Choroid plexus epithelial cell (primary cell): ENCODE data around the gene TASP1.
"Not testable (repeated sequence)": the region's sequence is repeated elsewhere in the genome, so short reads cannot be mapped to it uniquely, and the experiment has no call there.

Source experiments
- DNase-seq: peaks from one replicate; pipeline ENCODE4 v3.0.0-alpha.2; 2010; ENCODE audit warnings: low read depth
- H3K4me3 ChIP-seq: 2 replicates; pipeline ENCODE4 v1.5.1; 2011; ENCODE audit warnings: low read depth, mild to moderate bottlenecking, control low read depth, low read length, moderate library complexity
- CTCF ChIP-seq: conservative IDR thresholded peaks from 2 replicates; pipeline ENCODE4 v1.5.1; 2011; ENCODE audit warnings: low read depth, mild to moderate bottlenecking, control low read depth, inconsistent platforms, low read length, moderate library complexity

TASP1 gene

DNA sequence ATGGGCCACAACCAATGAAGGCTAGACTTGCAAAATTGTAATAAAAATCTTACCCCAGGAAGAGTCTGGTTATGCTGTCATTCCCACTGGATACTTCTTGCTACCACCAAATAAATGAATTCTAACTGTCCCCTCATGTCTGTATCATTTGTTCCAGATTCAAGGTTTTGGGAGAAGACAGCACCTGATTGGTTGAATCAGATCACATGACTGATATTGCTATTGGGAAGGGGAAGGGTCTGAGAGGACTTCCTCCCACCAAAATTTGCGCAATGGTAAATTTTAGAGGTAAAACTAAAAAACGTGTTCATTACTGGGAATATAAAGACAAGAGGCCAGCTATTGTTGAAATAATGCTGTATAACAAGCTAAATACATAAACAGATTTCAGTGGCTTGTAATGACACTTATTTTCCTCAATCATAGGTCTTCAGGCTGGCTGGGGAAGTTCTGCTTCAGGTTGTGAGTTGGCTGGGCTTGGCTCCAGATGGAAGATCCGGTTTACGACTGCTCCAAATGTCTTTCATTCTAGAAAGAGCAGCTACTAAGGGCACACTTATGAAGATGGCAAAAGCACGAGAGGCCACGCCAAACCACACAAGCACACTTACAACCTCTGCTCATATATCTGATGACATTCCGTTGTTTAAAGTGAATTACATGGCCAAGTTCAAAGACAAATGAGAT, 27.1 kb upstream of the TASP1 start:
- no peak for TF ChIP-seq CTCF
- H3K4me3 ChIP-seq, result no peak overlapping the region
- DNase-seq, result no peak

GRCh38 chr20:13661070-13661685, 22.4 kb upstream of the TASP1 start:
- TF ChIP-seq CTCF, result no peak
- no peak overlapping the region for H3K4me3 ChIP-seq
- peak; percentile 43 for DNase-seq

- DNase-seq, result no peak
- TF ChIP-seq CTCF, result no peak
- no peak overlapping the region for H3K4me3 ChIP-seq
These were observed 20.6 kb upstream of the TASP1 start for GRCh38 chr20:13659288-13659687.

- not testable (repeated sequence) for DNase-seq, H3K4me3 ChIP-seq
These were observed 19.3 kb upstream of the TASP1 start for GRCh38 chr20:13658060-13658459.

DNA sequence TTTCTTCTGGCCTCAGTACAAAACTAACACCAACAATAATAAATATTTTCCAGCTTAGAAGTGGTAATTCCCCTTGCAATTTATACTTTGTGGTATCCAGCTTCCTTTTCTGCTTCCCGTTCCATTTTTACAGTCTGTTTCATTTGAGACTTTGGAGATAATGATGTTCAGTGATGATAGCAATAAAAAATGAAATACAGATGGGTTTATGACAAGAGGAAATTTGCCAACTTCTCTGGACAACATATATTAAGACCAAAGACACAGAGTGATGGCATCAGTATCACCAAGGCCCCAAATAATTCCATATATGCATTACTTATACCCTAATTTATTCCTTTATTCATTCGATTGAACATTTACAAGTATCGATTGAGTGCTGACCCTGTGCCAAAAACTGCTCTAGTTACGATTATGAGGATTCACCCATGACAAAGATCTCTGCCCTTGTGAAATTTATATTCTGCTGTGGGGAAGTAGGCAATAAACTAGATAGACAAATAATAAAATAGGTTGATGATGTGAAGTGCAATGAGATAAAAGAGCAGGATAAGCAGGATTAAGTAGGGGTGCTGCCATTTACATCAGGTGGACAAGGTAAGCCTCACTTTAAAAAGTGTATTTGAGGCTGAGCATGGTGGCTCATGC, 18.1 kb upstream of the TASP1 start:
- no peak overlapping the region for H3K4me3 ChIP-seq
- DNase-seq, result no peak
- TF ChIP-seq CTCF, result no peak

DNA sequence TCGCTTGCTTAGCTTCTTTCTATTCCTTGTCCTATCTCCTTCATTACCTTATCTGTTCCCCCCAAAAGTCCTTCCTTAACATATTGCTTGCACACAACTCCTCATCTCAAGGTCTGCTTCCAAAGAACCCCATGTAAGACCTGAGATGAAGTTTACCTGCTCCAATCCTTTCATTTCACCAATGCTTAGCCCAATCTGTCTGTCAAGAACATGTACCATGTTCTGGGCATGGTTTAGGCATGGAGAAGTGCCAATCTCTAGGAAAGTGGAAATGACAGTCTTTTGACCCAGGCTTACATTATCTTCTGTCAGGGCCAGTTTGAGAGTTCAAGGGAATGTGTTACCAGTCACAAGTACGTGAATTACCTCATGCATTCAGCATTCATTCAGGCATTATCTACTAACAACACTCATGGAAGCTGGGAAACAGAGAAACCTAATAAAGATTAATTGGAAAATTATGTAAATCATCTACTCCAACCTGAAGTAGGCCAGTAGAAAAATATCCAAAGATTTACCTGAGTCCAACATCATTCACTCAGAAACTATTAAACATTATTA, 15.8 kb upstream of the TASP1 start:
- H3K4me3 ChIP-seq, result no peak overlapping the region
- no peak for DNase-seq
- no peak for TF ChIP-seq CTCF

GRCh38 chr20:13650474-13650873, 11.7 kb upstream of the TASP1 start:
- H3K4me3 ChIP-seq, result no peak overlapping the region
- no peak for DNase-seq
- no peak for TF ChIP-seq CTCF
